ENCODE measurements around the gene HEXIM1. TPM values are rescaled to one million over a fixed set of nuclear protein-coding genes. Genes with fewer than 3 reads are reported as not detected.

Gene HEXIM1
- total RNA-seq, 1 experiment from 2014 or later = 78.0 TPM

DNA sequence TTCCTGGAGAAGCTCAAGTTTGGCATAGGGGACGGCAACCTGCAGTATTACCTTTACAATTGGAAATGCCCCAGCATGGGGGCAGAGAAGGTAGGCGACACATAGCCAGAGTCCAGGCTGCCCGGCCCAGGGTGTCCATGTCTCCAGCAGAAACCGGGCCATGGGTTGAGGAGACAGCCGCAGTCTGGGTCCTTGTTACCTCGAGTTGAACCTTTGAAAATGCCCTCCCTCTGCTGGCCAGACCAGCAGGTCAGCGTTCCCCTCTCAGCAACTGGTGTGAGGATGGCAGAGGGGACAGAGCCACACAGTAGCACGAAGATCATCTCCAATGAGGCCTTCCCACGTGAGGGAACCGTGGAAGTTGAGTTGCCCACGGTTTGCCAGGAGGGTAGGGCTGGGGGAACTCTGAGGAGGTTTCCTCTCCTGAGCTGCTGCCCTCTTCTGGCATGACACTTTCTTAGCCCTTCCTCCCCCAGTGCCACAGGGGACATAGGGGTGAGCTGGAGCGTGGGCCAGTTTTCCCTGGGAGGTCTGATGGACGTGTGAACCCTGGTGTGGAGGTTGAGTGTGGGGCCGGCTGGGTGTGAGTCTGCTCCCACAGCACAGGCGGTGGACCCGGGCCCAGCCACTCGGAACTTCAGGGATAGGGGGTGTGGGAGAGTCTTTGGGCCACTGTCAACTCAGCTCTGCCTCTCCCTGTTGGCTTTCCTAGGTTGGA is 43.2 kb upstream of the HEXIM1 start:
- TF ChIP-seq CTCF (IDR thresholded peaks at IDR 0.05; ENCODE audit: insufficient read depth in 1 of 2, low read depth in 1 of 2, low read length in 1 of 2, severe bottlenecking in 1 of 2, unreplicated experiment in 1 of 2) = peak in 1 of 2 experiments; percentile 8
- H3K27me3 ChIP-seq (replicated peaks; ENCODE audit: control insufficient read depth, insufficient read depth, low read length) = no peaks in the 10 kb centered on the region
- POLR2A ChIA-PET = no interaction called here
- DNase-seq = no peak
- BruUV-seq (replicated peaks) = no TSS peak
- intact Hi-C loops (cut with micrococcal nuclease; ENCODE audit: unreplicated experiment) = no loop called here
- peaks cover 3% of the 10 kb centered on the region for H3K36me3 ChIP-seq (ENCODE audit: control insufficient read depth, insufficient read depth, low read length)
- peaks cover 5% of the 10 kb centered on the region; the same call in 1 of the 2 replicates for H3K4me1 ChIP-seq
- Mint-ChIP-seq H3K9me3 (ENCODE audit: unreplicated experiment) (no peaks in the 10 kb centered on the region), H3K36me3 (ENCODE audit: insufficient read depth, unreplicated experiment) (peaks cover 95% of the 10 kb centered on the region), H3K27me3 (ENCODE audit: insufficient read depth, unreplicated experiment) (no peaks in the 10 kb centered on the region), H3K27ac (ENCODE audit: unreplicated experiment) (no peak overlapping the region), H3K4me3 (ENCODE audit: unreplicated experiment) (no peak overlapping the region), H3K4me1 (ENCODE audit: low read depth, unreplicated experiment) (no peaks in the 10 kb centered on the region)
- no peaks in the 10 kb centered on the region for H3K9me3 ChIP-seq
- H3K4me3 ChIP-seq (ENCODE audit: low read depth, low read length) = no peak overlapping the region
- CTCF ChIA-PET = interaction anchor here (2.0 kb wide), 1 partner anchor 30 kb away, joined by 8 read pairs; the partner anchor contains the start of gene ACBD4

DNA sequence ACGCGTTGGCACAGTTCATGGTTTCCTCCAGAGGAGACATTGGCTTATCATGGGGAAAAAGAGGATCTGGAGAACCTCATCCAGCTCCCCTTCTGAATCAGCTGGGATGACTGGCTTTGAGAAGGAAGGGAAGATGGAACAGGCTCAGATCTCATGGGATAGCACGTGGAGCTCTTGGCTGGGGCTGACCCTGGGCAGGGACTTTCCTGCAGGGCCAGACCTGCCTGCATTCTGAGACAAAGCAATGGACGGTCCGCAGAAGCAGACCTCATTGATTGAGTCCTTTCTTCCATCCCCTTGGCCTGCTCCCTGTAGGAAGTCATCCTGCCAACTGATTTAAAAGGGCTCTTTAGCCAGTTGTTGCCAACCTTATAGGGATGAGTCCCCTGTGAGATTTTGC is 42.2 kb upstream of the HEXIM1 start:
- H3K36me3 Mint-ChIP-seq (ENCODE audit: insufficient read depth, unreplicated experiment) = peaks cover 97% of the 10 kb centered on the region
- H3K36me3 ChIP-seq (ENCODE audit: control insufficient read depth, insufficient read depth, low read length) = peaks cover 3% of the 10 kb centered on the region
- intact Hi-C loops (cut with micrococcal nuclease; ENCODE audit: unreplicated experiment) = no loop called here
- H3K4me3 Mint-ChIP-seq (ENCODE audit: unreplicated experiment) = no peak overlapping the region
- ChIA-PET POLR2A (no interaction called here), CTCF (interaction anchor here (2.0 kb wide), 1 partner anchor 29 kb away, joined by 8 read pairs; the partner anchor contains the start of gene ACBD4)
- H3K9me3 ChIP-seq = no peaks in the 10 kb centered on the region
- H3K4me1 ChIP-seq = peaks cover 5% of the 10 kb centered on the region; the same call in 1 of the 2 replicates
- no TSS peak for BruUV-seq (replicated peaks)
- H3K4me1 Mint-ChIP-seq (ENCODE audit: low read depth, unreplicated experiment) = no peaks in the 10 kb centered on the region
- no peak overlapping the region for H3K27ac Mint-ChIP-seq (ENCODE audit: unreplicated experiment)
- TF ChIP-seq CTCF (IDR thresholded peaks at IDR 0.05; ENCODE audit: insufficient read depth in 1 of 2, low read depth in 1 of 2, low read length in 1 of 2, severe bottlenecking in 1 of 2, unreplicated experiment in 1 of 2) = no peak
- H3K27me3 Mint-ChIP-seq (ENCODE audit: insufficient read depth, unreplicated experiment) = no peaks in the 10 kb centered on the region
- H3K4me3 ChIP-seq (ENCODE audit: low read depth, low read length) = no peak overlapping the region
- DNase-seq = no peak
- no peaks in the 10 kb centered on the region for H3K9me3 Mint-ChIP-seq (ENCODE audit: unreplicated experiment)
- no peaks in the 10 kb centered on the region for H3K27me3 ChIP-seq (replicated peaks; ENCODE audit: control insufficient read depth, insufficient read depth, low read length)

DNA sequence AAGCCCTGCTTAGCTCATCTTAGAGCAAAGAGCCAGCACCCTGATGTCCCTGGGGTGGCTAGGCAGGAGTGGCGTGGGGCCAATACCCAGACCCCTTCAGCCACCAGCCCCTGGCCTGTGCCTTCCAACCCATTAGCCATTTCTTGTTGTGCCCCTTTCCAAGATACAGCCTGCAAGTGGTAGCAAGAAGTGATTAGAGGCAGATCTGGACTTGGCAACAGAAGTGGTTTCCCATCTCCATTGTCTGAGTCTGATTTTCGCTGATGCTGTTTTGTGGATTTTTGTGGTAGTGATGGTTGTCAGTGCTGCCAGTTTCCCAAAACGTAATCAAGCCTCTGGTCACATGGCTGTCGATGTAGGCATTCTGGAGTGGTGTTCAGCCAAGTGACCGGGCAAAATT is 41.7 kb upstream of the HEXIM1 start:
- Mint-ChIP-seq H3K9me3 (ENCODE audit: unreplicated experiment) (no peaks in the 10 kb centered on the region), H3K36me3 (ENCODE audit: insufficient read depth, unreplicated experiment) (peaks cover 93% of the 10 kb centered on the region), H3K4me3 (ENCODE audit: unreplicated experiment) (no peak overlapping the region), H3K4me1 (ENCODE audit: low read depth, unreplicated experiment) (no peaks in the 10 kb centered on the region), H3K27ac (ENCODE audit: unreplicated experiment) (no peak overlapping the region), H3K27me3 (ENCODE audit: insufficient read depth, unreplicated experiment) (no peaks in the 10 kb centered on the region)
- Histone ChIP-seq H3K4me3 (ENCODE audit: low read depth, low read length) (no peak overlapping the region), H3K4me1 (peaks cover 5% of the 10 kb centered on the region; the same call in 1 of the 2 replicates), H3K27me3 (replicated peaks; ENCODE audit: control insufficient read depth, insufficient read depth, low read length) (no peaks in the 10 kb centered on the region), H3K36me3 (ENCODE audit: control insufficient read depth, insufficient read depth, low read length) (peaks cover 3% of the 10 kb centered on the region), H3K9me3 (no peaks in the 10 kb centered on the region)
- BruUV-seq (replicated peaks) = no TSS peak
- no peak for TF ChIP-seq CTCF (IDR thresholded peaks at IDR 0.05; ENCODE audit: insufficient read depth in 1 of 2, low read depth in 1 of 2, low read length in 1 of 2, severe bottlenecking in 1 of 2, unreplicated experiment in 1 of 2)
- ChIA-PET POLR2A (no interaction called here), CTCF (no interaction called here)
- intact Hi-C loops (cut with micrococcal nuclease; ENCODE audit: unreplicated experiment) = no loop called here
- DNase-seq = no peak

Measured in Caco-2 (cell line).